GM18951 (cell line): Measurements from ENCODE around the gene KCNK18.

Experiments used
- POLR2A ChIP-seq: IDR thresholded peaks from 4 replicates; pipeline ENCODE4 v1.6.1; 2011; ENCODE audit warnings: mild to moderate bottlenecking; ENCODE audit not compliant: insufficient read length, insufficient read depth; ENCODE audit errors: extremely low read depth
- in situ Hi-C: fragments of 300-500 bp; cut with MboI; formaldehyde crosslinking; loops from one replicate; pipeline ENCODE4 v1.12.0; 2022; ENCODE audit warnings: low sequenced_read_pairs, mixed read lengths, inconsistent platforms; ENCODE audit not compliant: unreplicated experiment

Gene KCNK18

GRCh38 chr10:117254774-117255735 lies 57.8 kb downstream of the KCNK18 start:
- no peak for TF ChIP-seq POLR2A

GRCh38 chr10:117255835-117256460 lies 58.7 kb downstream of the KCNK18 start:
- in situ Hi-C loops = no loop called here
- no peak for TF ChIP-seq POLR2A

More at GRCh38 chr10:117254774-117255735, 57.8 kb downstream of the KCNK18 start:
- in situ Hi-C loops = no loop called here

GRCh38 chr10:117256910-117257309 lies 59.6 kb downstream of the KCNK18 start:
- TF ChIP-seq POLR2A = no peak
- in situ Hi-C loops = no loop called here

GRCh38 chr10:117257721-117258120 lies 60.4 kb downstream of the KCNK18 start:
- in situ Hi-C loops = no loop called here
- TF ChIP-seq POLR2A = no peak

GRCh38 chr10:117259279-117259678 lies 62.0 kb downstream of the KCNK18 start:
- in situ Hi-C loops = no loop called here

More at GRCh38 chr10:117259279-117259678, 62.0 kb downstream of the KCNK18 start:
- no peak for TF ChIP-seq POLR2A
